K562 (cell line): Measurements from ENCODE around the gene ANP32B. TPM values are rescaled to one million over a fixed set of nuclear protein-coding genes. Genes with fewer than 3 reads are reported as not detected.

Source experiments
- ATAC-seq: fragments of 200-7000 bp; cut with Tn5 transposase; 3 replicates; pipeline ENCODE4 v1.9.1; 2020; ENCODE audit warnings: moderate library complexity
- BruUV-seq: library from RNA; stranded (reverse); fragments of 400-500 nt; replicated peaks from 2 replicates; lab custom pipeline; 2021; lab: Mats Ljungman, UMichigan
- CTCF ChIA-PET: fragments of 300-600 bp; formaldehyde crosslinking; extraction: SDS; loops from one replicate; lab custom pipeline; 2021; ENCODE audit warnings: low intra/inter-chr PET ratio; lab: Yijun Ruan, JAX
- POLR2A ChIA-PET: fragments of 300-600, 350-650 bp; sonication (Branson Sonifier 250); formaldehyde crosslinking; extraction: SDS; loops from one replicate; lab custom pipeline; 2021; ENCODE audit warnings: antibody characterized with exemption, inconsistent platforms; lab: Yijun Ruan, JAX
- DNase-seq, 4 experiments: peaks; one replicate each; pipeline versions ENCODE4 v3.0.0 to v3.0.0-alpha.2; 2011 to 2018; ENCODE audit warnings: low spot score in 3 of 4, mixed read lengths in 3 of 4; ENCODE audit errors: extremely low read depth in 1 of 4
- FAIRE-seq: peaks from 2 replicates; lab custom pipeline; 2011; peaks lifted over from hg19 to GRCh38; lab: Jason Lieb, UNC
- H2AFZ ChIP-seq: 2 replicates; pipeline ENCODE4 v1.6.0; 2011; ENCODE audit warnings: low read depth, low read length, control low read depth, inconsistent platforms
- H3K27ac ChIP-seq: fragments of 200-600 bp; 3 replicates; pipeline ENCODE4 v1.8.0; 2011; ENCODE audit warnings: low read depth, mild to moderate bottlenecking, control low read depth, inconsistent platforms, low read length, moderate library complexity, mixed read lengths; ENCODE audit errors: extremely low read depth
- H3K27me3 ChIP-seq, 2 experiments: fragments of 300-600 bp in 1 of 2; 2 replicates in 1 of 2; 3 replicates in 1 of 2; pipeline versions ENCODE4 v1.6.0 to v1.8.0; 2011; ENCODE audit warnings: inconsistent platforms in 2 of 2, low read length in 2 of 2, mild to moderate bottlenecking in 1 of 2, mixed read lengths in 1 of 2, moderate library complexity in 1 of 2; ENCODE audit not compliant: control insufficient read depth in 2 of 2, insufficient read depth in 2 of 2
- H3K36me3 ChIP-seq: fragments of 300-600 bp; 3 replicates; pipeline ENCODE4 v1.8.0; 2011; ENCODE audit warnings: mild to moderate bottlenecking, low read length, inconsistent platforms; ENCODE audit not compliant: control insufficient read depth, insufficient read depth
- H3K4me1 ChIP-seq, 2 experiments: fragments of 200-600 bp in 1 of 2; replicated peaks in 1 of 2; 2 replicates in 1 of 2; 3 replicates in 1 of 2; pipeline versions ENCODE4 v1.5.1 to v1.8.0; 2011; ENCODE audit warnings: inconsistent platforms in 2 of 2, low read length in 2 of 2, mild to moderate bottlenecking in 1 of 2, mixed read lengths in 1 of 2, moderate library complexity in 1 of 2; ENCODE audit not compliant: control insufficient read depth in 2 of 2, insufficient read depth in 2 of 2
- H3K4me2 ChIP-seq: 2 replicates; pipeline ENCODE4 v1.6.1; 2011; ENCODE audit warnings: low read length, control low read depth, inconsistent platforms, mixed read lengths; ENCODE audit not compliant: insufficient read depth
- H3K4me3 ChIP-seq: fragments of 200-600 bp; sonication (generic), shearing (Covaris generic); 2 replicates; pipeline ENCODE4 v1.5.1; 2016; ENCODE audit warnings: control low read depth, inconsistent platforms
- H3K79me2 ChIP-seq: fragments of 200-600 bp; 3 replicates; pipeline ENCODE4 v1.8.0; 2011; ENCODE audit warnings: low read length, inconsistent platforms; ENCODE audit not compliant: control insufficient read depth, insufficient read depth
- H3K9ac ChIP-seq, 2 experiments: 2 replicates each; pipeline versions ENCODE4 v1.6.0 to v1.6.1; 2011; ENCODE audit warnings: low read depth in 2 of 2, low read length in 2 of 2, control low read depth in 1 of 2, inconsistent platforms in 1 of 2, mild to moderate bottlenecking in 1 of 2, mixed read lengths in 1 of 2; ENCODE audit not compliant: insufficient read depth in 1 of 2
- H3K9me1 ChIP-seq: one replicate; pipeline ENCODE4 v1.6.0; 2011; ENCODE audit warnings: inconsistent platforms, mild to moderate bottlenecking, low read length, moderate library complexity; ENCODE audit not compliant: control insufficient read depth, insufficient read depth
- H3K9me3 ChIP-seq: replicated peaks from 2 replicates; pipeline ENCODE4 v1.5.1; 2011; ENCODE audit warnings: low read depth, low read length, inconsistent platforms; ENCODE audit not compliant: control insufficient read depth, insufficient read depth
- H4K20me1 ChIP-seq: replicated peaks from 2 replicates; pipeline ENCODE4 v1.6.1; 2011; ENCODE audit warnings: low read length, inconsistent platforms, mixed read lengths; ENCODE audit not compliant: control insufficient read depth, insufficient read depth
- CBFB ChIP-seq: sonication (generic); formaldehyde crosslinking; IDR thresholded peaks from 2 replicates; pipeline ENCODE4 v1.4.0; 2020; ENCODE audit warnings: mild to moderate bottlenecking, missing genetic modification reagents
- ESRRA ChIP-seq: fragments of 450-650 bp; IDR thresholded peaks from 2 replicates; pipeline ENCODE4 v1.6.1; 2014; ENCODE audit warnings: low read depth, mild to moderate bottlenecking, moderate library complexity, borderline replicate concordance
- HNRNPK ChIP-seq: fragments of 200-400 bp; formaldehyde crosslinking; IDR thresholded peaks from one replicate; pipeline ENCODE4 v1.6.1; 2018; ENCODE audit warnings: mild to moderate bottlenecking, low read depth, low read length; ENCODE audit not compliant: poor library complexity, severe bottlenecking
- RBM15 ChIP-seq: fragments of 200-400 bp; formaldehyde crosslinking; IDR thresholded peaks from 2 replicates; pipeline ENCODE4 v1.6.1; 2018; ENCODE audit warnings: mild to moderate bottlenecking, low read length, moderate library complexity; ENCODE audit not compliant: insufficient read depth
- REST ChIP-seq, 2 experiments: fragments of 450-650 bp; formaldehyde crosslinking in 1 of 2; IDR thresholded peaks; 2 replicates each; pipeline versions ENCODE4 v1.4.0 to v1.6.1; 2014 to 2020; ENCODE audit warnings: mild to moderate bottlenecking in 2 of 2, borderline replicate concordance in 1 of 2, low read depth in 1 of 2
- RNF2 ChIP-seq: sonication (generic); IDR thresholded peaks from 2 replicates; pipeline ENCODE4 v1.6.1; 2016
- ZKSCAN3 ChIP-seq: fragments of 250-450 bp; sonication (Bioruptor Pico); IDR thresholded peaks from 2 replicates; pipeline ENCODE4 v1.4.0; 2020
- ZNF512 ChIP-seq: IDR thresholded peaks from 2 replicates; pipeline ENCODE4 v1.6.1; 2016; ENCODE audit warnings: missing genetic modification characterization, missing compliant biosample characterization
- ZNF584 ChIP-seq: fragments of 200-800 bp; sonication (Bioruptor generic); IDR thresholded peaks from 2 replicates; pipeline ENCODE4 v1.6.1; 2016; ENCODE audit warnings: low read depth, mild to moderate bottlenecking, missing genetic modification characterization, missing compliant biosample characterization
- ZNF764 ChIP-seq: fragments of 250-450 bp; sonication (Bioruptor Pico); IDR thresholded peaks from 2 replicates; pipeline ENCODE4 v1.4.0; 2020; ENCODE audit warnings: low read depth, mild to moderate bottlenecking, moderate library complexity
- WGBS: fragments of 100-300 bp; shearing (Covaris generic); methylation state at CpG from one replicate; pipeline ENCODE4 v1.1.6; 2016; ENCODE audit warnings: low coverage, mixed read lengths; ENCODE audit not compliant: insufficient coverage; ENCODE audit errors: missing lambda C conversion rate; 5-methylcytosine and 5-hydroxymethylcytosine counted together
- in situ Hi-C: fragments of 300-500 bp; cut with MboI; formaldehyde crosslinking; loops from 4 replicates; pipeline ENCODE4 v1.15.0; 2018; ENCODE audit warnings: inconsistent platforms, mixed read lengths
- intact Hi-C: fragments of 100-400 bp; cut with micrococcal nuclease; formaldehyde crosslinking; loops from 2 replicates; pipeline ENCODE4 v1.14.2; 2022
- polyA plus RNA-seq, 8 experiments: library from polyadenylated mRNA; depleted of rRNA in 4 of 8; stranded (reverse) in 5 of 8; unstranded in 3 of 8; fragments of >200 nt; fragmentation: Nextera tagmentation in 2 of 8; fragmentation: Illumina TruSeq in 1 of 8; extraction: Ambion mirVana in 2 of 8; extraction: Trizol in 1 of 8; gene quantifications; 2 replicates each; pipeline versions ENCODE4 v1.2.1 to v1.2.3, GENCODE V29; 2011 to 2014; ENCODE audit warnings: inconsistent platforms in 1 of 8, missing spikeins in 1 of 8
- total RNA-seq, 7 experiments: library from RNA; depleted of rRNA in 6 of 7; stranded (reverse); fragments of >200 nt in 6 of 7; fragmentation: Illumina TruSeq in 2 of 7; extraction: Trizol in 2 of 7; gene quantifications; 2 replicates each; pipeline versions ENCODE4 v1.2.1 to v1.2.3, GENCODE V29; 2011 to 2021; ENCODE audit warnings: low replicate concordance in 1 of 7

The ANP32B gene
- total and polyA plus RNA-seq, 9 of the 15 experiments (the other 6 are each of a cell fraction or from before 2014, with no cell fraction given) = 68.9 to 815 (median 141) TPM

DNA sequence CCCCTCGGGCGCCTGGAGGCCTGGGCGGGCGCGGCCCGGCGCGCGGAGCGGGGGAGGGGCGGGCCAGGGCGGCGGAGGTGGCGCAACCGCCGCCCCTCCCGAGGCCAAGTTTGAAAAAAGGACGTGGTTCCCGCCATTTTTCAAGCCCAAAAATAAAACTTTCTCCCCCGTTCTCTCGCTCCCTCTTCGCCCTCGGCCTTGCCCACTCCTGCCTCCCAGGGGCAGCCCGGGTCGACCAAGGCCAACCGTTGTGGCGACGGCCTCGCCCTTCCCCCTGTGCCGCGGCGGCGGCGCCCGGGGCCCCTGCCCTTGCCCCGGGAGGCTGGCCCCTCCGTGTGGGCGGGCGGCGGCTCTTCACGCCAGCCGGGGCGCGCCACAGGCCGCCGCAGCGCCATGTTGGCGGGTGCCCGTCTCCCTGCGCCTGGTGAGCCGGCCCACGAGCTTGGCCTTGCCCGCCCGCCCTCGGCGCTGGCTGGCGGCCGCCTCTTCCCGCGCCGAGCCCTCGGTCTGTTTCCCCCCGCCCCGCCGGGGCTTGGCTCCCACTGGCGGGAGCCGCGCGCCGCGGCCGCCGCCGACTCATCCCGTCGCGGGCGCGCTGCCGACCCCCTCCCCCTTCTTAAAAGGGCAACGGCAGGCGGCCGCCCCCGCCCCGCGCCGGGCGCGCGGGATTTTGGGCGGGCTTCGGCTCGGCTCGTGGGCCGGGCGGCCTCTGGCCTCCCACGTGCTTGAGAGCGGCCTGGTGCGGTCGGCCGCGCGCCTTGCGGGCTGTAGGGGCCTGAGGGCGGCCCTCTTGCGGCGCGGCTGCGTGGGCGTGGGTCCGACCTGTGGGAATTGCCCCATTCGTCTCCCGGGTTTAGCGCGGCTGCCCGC, 1.3 kb downstream of the ANP32B start:
- in situ Hi-C loops (loop anchor here (5.0 kb wide), 1 partner anchor 62 kb away; the partner anchor contains the start of gene TRMO), intact Hi-C loops (loop anchor here (5.0 kb wide), 2 partner anchors 63 to 273 kb away; partner anchors contain the start of gene TBC1D2)
- ChIA-PET CTCF (interaction anchor here (1.7 kb wide), 1 partner anchor 61 kb away, joined by 8 read pairs; no protein-coding TSS in a partner anchor), POLR2A (interaction anchor here (0.6 to 6.2 kb wide), 10 partner anchors 10 to 682 kb away, joined by 3 to 61 read pairs (median 4); partner anchors contain the start of gene TRMO)
- 1% methylated on average over 31 of the region's 116 CpGs for WGBS
- peak; percentile 0 for ATAC-seq
- Histone ChIP-seq H3K4me2 (peak overlapping the region; percentile 96; the same call in 1 of the 2 replicates), H3K4me3 (peak overlapping the region; percentile 89), H3K4me1 (peaks cover 37 to 59% of the 10 kb centered on the region in 2 experiments), H3K79me2 (peaks cover 87% of the 10 kb centered on the region), H3K27ac (peak overlapping the region; percentile 99), H3K36me3 (peaks cover 32% of the 10 kb centered on the region), H3K9me1 (no peaks in the 10 kb centered on the region), H3K9ac (peak overlapping the region; percentile 99), H4K20me1 (peaks cover 25% of the 10 kb centered on the region), H2AFZ (no peak overlapping the region), H3K9me3 (no peaks in the 10 kb centered on the region), H3K27me3 (no peaks in the 10 kb centered on the region)
- peak; percentile 78 to 90 (median 84) for DNase-seq
- no TSS peak for BruUV-seq
- no peak for FAIRE-seq
- TF ChIP-seq HNRNPK = no peak
- TF ChIP-seq ZNF512 (tag) = no peak
- TF ChIP-seq RNF2 = no peak
- TF ChIP-seq ZNF584 (CRISPR knock-in tag) = no peak
- TF ChIP-seq ESRRA = no peak
- TF ChIP-seq ZKSCAN3 (CRISPR knock-in tag) = no peak
- no peak for TF ChIP-seq RBM15
- TF ChIP-seq CBFB (CRISPR knock-in tag) = no peak
- TF ChIP-seq ZNF764 = no peak
- TF ChIP-seq REST (IDR thresholded peaks at IDR 0.05; ENCODE audit: borderline replicate concordance) = no peak
- TF ChIP-seq REST (CRISPR knock-in tag; IDR thresholded peaks at IDR 0.05; ENCODE audit: low read depth) = no peak; the same call in 1 of the 2 replicates
